H9 (cell line): ENCODE data around the gene DOCK7. TPM values are rescaled to one million over a fixed set of nuclear protein-coding genes. Genes with fewer than 3 reads are reported as not detected.
A peak's percentile ranks its signal among the peaks of the same experiment; 100 is the strongest.

ENCODE experiments used
- DNase-seq: peaks from one replicate; pipeline ENCODE4 v3.0.0-alpha.2; 2017
- H2AFZ ChIP-seq: one replicate; pipeline ENCODE4 v1.6.1; 2013; ENCODE audit warnings: mild to moderate bottlenecking, low read length, control low read depth, moderate library complexity
- H2AK5ac ChIP-seq: 2 replicates; pipeline ENCODE4 v1.6.1; 2013; ENCODE audit warnings: low read length, control low read depth, mixed read lengths; ENCODE audit not compliant: insufficient read length
- H2BK120ac ChIP-seq: one replicate; pipeline ENCODE4 v1.6.1; 2013; ENCODE audit warnings: low read depth, mild to moderate bottlenecking, low read length, control low read depth, inconsistent platforms; ENCODE audit not compliant: poor library complexity, severe bottlenecking
- H2BK12ac ChIP-seq: 2 replicates; pipeline ENCODE4 v1.6.1; 2013; ENCODE audit warnings: low read length, control low read depth, mixed read lengths, low read depth; ENCODE audit not compliant: insufficient read length
- H2BK15ac ChIP-seq: 2 replicates; pipeline ENCODE4 v1.6.1; 2013; ENCODE audit warnings: low read depth, low read length, control low read depth
- H2BK20ac ChIP-seq: one replicate; pipeline ENCODE4 v1.6.1; 2013; ENCODE audit warnings: low read depth, mild to moderate bottlenecking, low read length, control low read depth, inconsistent platforms; ENCODE audit not compliant: poor library complexity, severe bottlenecking
- H2BK5ac ChIP-seq: 2 replicates; pipeline ENCODE4 v1.6.1; 2013; ENCODE audit warnings: low read length, control low read depth, mixed read lengths; ENCODE audit not compliant: insufficient read length
- H3K14ac ChIP-seq: 2 replicates; pipeline ENCODE4 v1.6.1; 2013; ENCODE audit warnings: low read length, control low read depth; ENCODE audit not compliant: insufficient read depth
- H3K18ac ChIP-seq: 2 replicates; pipeline ENCODE4 v1.6.1; 2013; ENCODE audit warnings: low read depth, mild to moderate bottlenecking, mixed read lengths, low read length, control low read depth; ENCODE audit not compliant: insufficient read length
- H3K23ac ChIP-seq: 2 replicates; pipeline ENCODE4 v1.6.1; 2013; ENCODE audit warnings: low read length, control low read depth, mixed read lengths, low read depth; ENCODE audit not compliant: insufficient read length
- H3K23me2 ChIP-seq: 2 replicates; pipeline ENCODE4 v1.6.1; 2013; ENCODE audit warnings: low read depth, mild to moderate bottlenecking, mixed read lengths, low read length, control low read depth; ENCODE audit not compliant: insufficient read length, poor library complexity, severe bottlenecking
- H3K27ac ChIP-seq: 2 replicates; pipeline ENCODE4 v1.5.1; 2013; ENCODE audit warnings: low read length, control low read depth, mixed read lengths, low read depth; ENCODE audit not compliant: insufficient read length
- H3K27me3 ChIP-seq: 2 replicates; pipeline ENCODE4 v1.6.1; 2013; ENCODE audit warnings: low read length, control low read depth, inconsistent platforms; ENCODE audit not compliant: insufficient read depth
- H3K4ac ChIP-seq: 2 replicates; pipeline ENCODE4 v1.6.1; 2013; ENCODE audit warnings: low read depth, mild to moderate bottlenecking, control low read depth, inconsistent platforms, low read length, moderate library complexity
- H3K4me1 ChIP-seq: 2 replicates; pipeline ENCODE4 v1.6.1; 2013; ENCODE audit warnings: low read length, control low read depth, inconsistent platforms; ENCODE audit not compliant: insufficient read depth
- H3K4me2 ChIP-seq: 2 replicates; pipeline ENCODE4 v1.6.1; 2013; ENCODE audit warnings: low read length, control low read depth, mixed read lengths; ENCODE audit not compliant: insufficient read length, insufficient read depth
- H3K56ac ChIP-seq: 2 replicates; pipeline ENCODE4 v1.6.1; 2013; ENCODE audit warnings: low read depth, mild to moderate bottlenecking, mixed read lengths, low read length, control low read depth; ENCODE audit not compliant: insufficient read length
- H3K79me1 ChIP-seq: 2 replicates; pipeline ENCODE4 v1.6.1; 2013; ENCODE audit warnings: low read depth, mild to moderate bottlenecking, moderate library complexity, low read length, control low read depth, inconsistent platforms; ENCODE audit not compliant: insufficient read depth, poor library complexity, severe bottlenecking
- H3K79me2 ChIP-seq: 2 replicates; pipeline ENCODE4 v1.6.1; 2013; ENCODE audit warnings: low read length, control low read depth, inconsistent platforms; ENCODE audit not compliant: insufficient read depth
- H3K9ac ChIP-seq: 2 replicates; pipeline ENCODE4 v1.6.1; 2013; ENCODE audit warnings: low read length, control low read depth, mixed read lengths; ENCODE audit not compliant: insufficient read length; ENCODE audit errors: extremely low read depth
- H3K9me3 ChIP-seq: one replicate; pipeline ENCODE4 v1.6.1; 2013; ENCODE audit warnings: low read depth, low read length, inconsistent platforms; ENCODE audit not compliant: control insufficient read depth
- H3T11ph ChIP-seq: one replicate; pipeline ENCODE4 v1.6.1; 2013; ENCODE audit warnings: mild to moderate bottlenecking, low read length, control low read depth, inconsistent platforms
- H4K20me1 ChIP-seq: one replicate; pipeline ENCODE4 v1.6.1; 2013; ENCODE audit not compliant: control insufficient read depth, insufficient read length, insufficient read depth
- H4K5ac ChIP-seq: 2 replicates; pipeline ENCODE4 v1.6.1; 2013; ENCODE audit warnings: low read depth, mild to moderate bottlenecking, mixed read lengths, low read length, control low read depth; ENCODE audit not compliant: insufficient read length
- H4K8ac ChIP-seq: replicated peaks from 2 replicates; pipeline ENCODE4 v1.6.1; 2013; ENCODE audit warnings: low read length, control low read depth, mixed read lengths, low read depth; ENCODE audit not compliant: insufficient read length
- H4K91ac ChIP-seq: 2 replicates; pipeline ENCODE4 v1.6.1; 2013; ENCODE audit warnings: low read depth, mild to moderate bottlenecking, moderate library complexity, mixed read lengths, low read length, control low read depth; ENCODE audit not compliant: insufficient read length
- H3K27ac Mint-ChIP-seq, 3 experiments: 2 replicates in 2 of 3; 3 replicates in 1 of 3; pipeline ENCODE4 v1.8.0; 2020 to 2021; ENCODE audit warnings: mixed read lengths in 3 of 3, mild to moderate bottlenecking in 1 of 3, moderate library complexity in 1 of 3
- H3K27me3 Mint-ChIP-seq: 2 replicates; pipeline ENCODE4 v1.8.0; 2021; ENCODE audit warnings: low read depth, mild to moderate bottlenecking, moderate library complexity, mixed read lengths
- H3K36me3 Mint-ChIP-seq, 3 experiments: 2 replicates in 2 of 3; 3 replicates in 1 of 3; pipeline ENCODE4 v1.8.0; 2020 to 2021; ENCODE audit warnings: low read depth in 3 of 3, mixed read lengths in 3 of 3; ENCODE audit not compliant: insufficient read depth in 1 of 3
- H3K4me1 Mint-ChIP-seq, 2 experiments: 2 replicates each; pipeline ENCODE4 v1.8.0; 2020; ENCODE audit warnings: mixed read lengths in 2 of 2
- H3K4me3 Mint-ChIP-seq, 2 experiments: 2 replicates in 1 of 2; 3 replicates in 1 of 2; pipeline ENCODE4 v1.8.0; 2020 to 2021; ENCODE audit warnings: mild to moderate bottlenecking in 2 of 2, mixed read lengths in 2 of 2, moderate library complexity in 1 of 2
- H3K9me3 Mint-ChIP-seq, 2 experiments: 2 replicates in 1 of 2; 3 replicates in 1 of 2; pipeline ENCODE4 v1.8.0; 2020; ENCODE audit warnings: mild to moderate bottlenecking in 2 of 2, mixed read lengths in 2 of 2, moderate library complexity in 1 of 2
- CTCF ChIP-seq: fragments of 200-600 bp; sonication (generic); conservative IDR thresholded peaks from 3 replicates; pipeline ENCODE4 v1.8.0; 2021; ENCODE audit warnings: antibody characterized with exemption, mild to moderate bottlenecking
- WGBS: extraction: QIAGEN DNeasy Blood & Tissue Kit; methylation state at CpG from one replicate; pipeline ENCODE4 v1.1.7; 2013; ENCODE audit warnings: missing lambda C conversion rate, low lambda C conversion rate, mixed read lengths; ENCODE audit not compliant: insufficient read length; ENCODE audit errors: extremely low coverage; 5-methylcytosine and 5-hydroxymethylcytosine counted together
- total RNA-seq: library from RNA; stranded (reverse); gene quantifications from 2 replicates; pipeline ENCODE4 v1.2.1, GENCODE V29; 2021

The DOCK7 gene
- total RNA-seq, 1 experiment from 2014 or later: 36.8 TPM

- Histone ChIP-seq H3T11ph (no peak overlapping the region), H4K5ac (no peak overlapping the region), H3K9me3 (no peaks in the 10 kb centered on the region), H3K23ac (no peak overlapping the region), H4K91ac (no peak overlapping the region), H2AFZ (no peak overlapping the region), H4K8ac (no peak overlapping the region), H3K4ac (no peak overlapping the region), H3K56ac (no peak overlapping the region), H3K79me1 (no peaks in the 10 kb centered on the region), H4K20me1 (no peaks in the 10 kb centered on the region), H2BK12ac (no peak overlapping the region), H3K14ac (no peak overlapping the region), H3K23me2 (no peaks in the 10 kb centered on the region), H3K4me1 (no peaks in the 10 kb centered on the region), H2BK5ac (no peak overlapping the region), H3K27ac (no peak overlapping the region), H2BK20ac (no peak overlapping the region), H2BK120ac (no peak overlapping the region), H2BK15ac (no peak overlapping the region), H3K27me3 (no peaks in the 10 kb centered on the region), H3K9ac (no peak overlapping the region), H2AK5ac (no peak overlapping the region), H3K79me2 (no peaks in the 10 kb centered on the region), H3K4me2 (no peak overlapping the region), H3K18ac (no peak overlapping the region)
- H3K36me3 Mint-ChIP-seq: peaks cover 0 to 8% (median 3%) of the 10 kb centered on the region in 3 experiments; a peak in 2 of 7 replicates
- WGBS: no CpG with 5 or more reads among the region's 1 CpG
- TF ChIP-seq CTCF: no peak
- H3K9me3 Mint-ChIP-seq: no peaks in the 10 kb centered on the region
- H3K27ac Mint-ChIP-seq: peak overlapping the region in 1 of 3 experiments; percentile 80; a peak in 3 of 7 replicates
- H3K27me3 Mint-ChIP-seq: no peaks in the 10 kb centered on the region
- no peak overlapping the region for H3K4me3 Mint-ChIP-seq
- DNase-seq: no peak
- peaks cover 5 to 7% of the 10 kb centered on the region in 2 experiments; a peak in 2 of 4 replicates for H3K4me1 Mint-ChIP-seq
These were observed 66.3 kb downstream of the DOCK7 start for GRCh38 chr1:62621907-62622306.
